Caco-2 (cell line): Measurements from ENCODE around the gene STRADA. TPM values are rescaled to one million over a fixed set of nuclear protein-coding genes. Genes with fewer than 3 reads are reported as not detected.

ENCODE experiments used
- BruUV-seq: library from RNA; stranded (reverse); fragments of 400-500 nt; replicated peaks from 2 replicates; lab custom pipeline; 2021; lab: Mats Ljungman, UMichigan
- CTCF ChIA-PET: fragments of 300-600 bp; sonication (Branson Sonifier 250); formaldehyde crosslinking; loops from one replicate; lab custom pipeline; 2022; ENCODE audit warnings: antibody characterized with exemption; lab: Charles Lee
- POLR2A ChIA-PET: fragments of 300-600 bp; sonication (Branson Sonifier 250); formaldehyde crosslinking; loops from one replicate; lab custom pipeline; 2022; ENCODE audit warnings: antibody characterized with exemption; lab: Charles Lee
- DNase-seq, 2 experiments: peaks; one replicate each; pipeline versions ENCODE4 v3.0.0 to v3.0.0-alpha.2; 2020 to 2022
- H3K27me3 ChIP-seq: replicated peaks from 2 replicates; pipeline ENCODE4 v1.6.0; 2011; ENCODE audit warnings: low read length; ENCODE audit not compliant: control insufficient read depth, insufficient read depth
- H3K36me3 ChIP-seq: 2 replicates; pipeline ENCODE4 v1.5.1; 2011; ENCODE audit warnings: low read length; ENCODE audit not compliant: control insufficient read depth, insufficient read depth
- H3K4me1 ChIP-seq: fragments of 250-450 bp; sonication (Bioruptor Pico); 2 replicates; pipeline ENCODE4 v1.5.1; 2020; ENCODE audit warnings: mild to moderate bottlenecking
- H3K4me3 ChIP-seq: 2 replicates; pipeline ENCODE4 v1.5.1; 2011; ENCODE audit warnings: low read depth, mild to moderate bottlenecking, control low read depth, low read length
- H3K9me3 ChIP-seq: fragments of 250-450 bp; sonication (Bioruptor Pico); 2 replicates; pipeline ENCODE4 v1.5.1; 2020; ENCODE audit warnings: mild to moderate bottlenecking, moderate library complexity
- H3K27ac Mint-ChIP-seq: one replicate; pipeline ENCODE4 v1.8.0; 2022; ENCODE audit warnings: mixed read lengths; ENCODE audit not compliant: unreplicated experiment
- H3K27me3 Mint-ChIP-seq: one replicate; pipeline ENCODE4 v1.8.0; 2022; ENCODE audit warnings: mixed read lengths; ENCODE audit not compliant: insufficient read depth, unreplicated experiment
- H3K36me3 Mint-ChIP-seq: one replicate; pipeline ENCODE4 v1.8.0; 2022; ENCODE audit warnings: mild to moderate bottlenecking, mixed read lengths; ENCODE audit not compliant: insufficient read depth, unreplicated experiment
- H3K4me1 Mint-ChIP-seq: one replicate; pipeline ENCODE4 v1.8.0; 2022; ENCODE audit warnings: low read depth, mixed read lengths; ENCODE audit not compliant: unreplicated experiment
- H3K4me3 Mint-ChIP-seq: one replicate; pipeline ENCODE4 v1.8.0; 2022; ENCODE audit warnings: mild to moderate bottlenecking, moderate library complexity, mixed read lengths; ENCODE audit not compliant: unreplicated experiment
- H3K9me3 Mint-ChIP-seq: one replicate; pipeline ENCODE4 v1.8.0; 2022; ENCODE audit warnings: mixed read lengths; ENCODE audit not compliant: unreplicated experiment
- intact Hi-C: fragments of 100-400 bp; cut with micrococcal nuclease; formaldehyde crosslinking; loops from one replicate; pipeline ENCODE4 v1.10.0; 2022; ENCODE audit not compliant: unreplicated experiment
- total RNA-seq: library from RNA; stranded (reverse); gene quantifications from 2 replicates; pipeline ENCODE4 v1.2.3, GENCODE V29; 2022
- TF ChIP-seq, protein P1 (sequence below), 2 experiments: fragments of 200-600 bp in 1 of 2; IDR thresholded peaks; 1 replicate in 1 of 2; 2 replicates in 1 of 2; pipeline versions ENCODE4 v1.5.1 to v1.8.0; 2011 to 2022; ENCODE audit warnings: antibody characterized with exemption in 1 of 2, control low read depth in 1 of 2, inconsistent platforms in 1 of 2, low read depth in 1 of 2, low read length in 1 of 2, mild to moderate bottlenecking in 1 of 2, moderate library complexity in 1 of 2; ENCODE audit not compliant: insufficient read depth in 1 of 2, severe bottlenecking in 1 of 2, unreplicated experiment in 1 of 2

Gene STRADA
- total RNA-seq, 1 experiment from 2014 or later: 23.4 TPM

DNA sequence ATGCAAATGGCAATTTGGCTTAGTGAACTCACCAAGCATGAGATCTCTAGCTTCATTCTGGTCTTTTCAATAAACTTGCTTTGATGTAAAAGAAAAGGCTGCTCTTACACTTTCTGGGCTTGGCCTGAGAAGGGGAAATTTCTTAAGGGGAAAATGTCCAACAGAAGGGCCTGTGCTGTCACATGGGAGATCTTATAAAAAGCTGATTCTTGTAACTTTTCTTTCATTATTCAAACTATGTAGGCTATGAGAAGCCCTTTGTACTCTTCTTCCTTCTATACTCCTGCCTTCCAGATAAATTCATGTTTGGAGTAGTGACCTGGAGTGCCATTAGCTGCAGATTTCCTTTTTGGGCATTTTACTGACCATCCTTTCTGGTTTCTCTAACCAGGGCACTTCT lies 58.6 kb downstream of the STRADA start:
- Mint-ChIP-seq H3K4me1 (peaks cover 3% of the 10 kb centered on the region), H3K36me3 (peaks cover 5% of the 10 kb centered on the region), H3K27me3 (no peaks in the 10 kb centered on the region), H3K4me3 (no peak overlapping the region), H3K27ac (no peak overlapping the region), H3K9me3 (no peaks in the 10 kb centered on the region)
- ChIA-PET CTCF (interaction anchor here (0.6 kb wide), 1 partner anchor 253 kb away, joined by 3 read pairs; no protein-coding TSS in a partner anchor), POLR2A (no interaction called here)
- H3K36me3 ChIP-seq: no peaks in the 10 kb centered on the region; the same call in 1 of the 2 replicates
- BruUV-seq: no TSS peak
- TF ChIP-seq, protein P1, sequence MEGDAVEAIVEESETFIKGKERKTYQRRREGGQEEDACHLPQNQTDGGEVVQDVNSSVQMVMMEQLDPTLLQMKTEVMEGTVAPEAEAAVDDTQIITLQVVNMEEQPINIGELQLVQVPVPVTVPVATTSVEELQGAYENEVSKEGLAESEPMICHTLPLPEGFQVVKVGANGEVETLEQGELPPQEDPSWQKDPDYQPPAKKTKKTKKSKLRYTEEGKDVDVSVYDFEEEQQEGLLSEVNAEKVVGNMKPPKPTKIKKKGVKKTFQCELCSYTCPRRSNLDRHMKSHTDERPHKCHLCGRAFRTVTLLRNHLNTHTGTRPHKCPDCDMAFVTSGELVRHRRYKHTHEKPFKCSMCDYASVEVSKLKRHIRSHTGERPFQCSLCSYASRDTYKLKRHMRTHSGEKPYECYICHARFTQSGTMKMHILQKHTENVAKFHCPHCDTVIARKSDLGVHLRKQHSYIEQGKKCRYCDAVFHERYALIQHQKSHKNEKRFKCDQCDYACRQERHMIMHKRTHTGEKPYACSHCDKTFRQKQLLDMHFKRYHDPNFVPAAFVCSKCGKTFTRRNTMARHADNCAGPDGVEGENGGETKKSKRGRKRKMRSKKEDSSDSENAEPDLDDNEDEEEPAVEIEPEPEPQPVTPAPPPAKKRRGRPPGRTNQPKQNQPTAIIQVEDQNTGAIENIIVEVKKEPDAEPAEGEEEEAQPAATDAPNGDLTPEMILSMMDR (IDR thresholded peaks at IDR 0.05; ENCODE audit: insufficient read depth in 1 of 2, low read depth in 1 of 2, low read length in 1 of 2, severe bottlenecking in 1 of 2, unreplicated experiment in 1 of 2): no peak
- H3K4me3 ChIP-seq: no peak overlapping the region
- intact Hi-C loops: no loop called here
- no peak for DNase-seq
- no peaks in the 10 kb centered on the region for H3K27me3 ChIP-seq
- H3K9me3 ChIP-seq: no peaks in the 10 kb centered on the region
- H3K4me1 ChIP-seq: no peaks in the 10 kb centered on the region

DNA sequence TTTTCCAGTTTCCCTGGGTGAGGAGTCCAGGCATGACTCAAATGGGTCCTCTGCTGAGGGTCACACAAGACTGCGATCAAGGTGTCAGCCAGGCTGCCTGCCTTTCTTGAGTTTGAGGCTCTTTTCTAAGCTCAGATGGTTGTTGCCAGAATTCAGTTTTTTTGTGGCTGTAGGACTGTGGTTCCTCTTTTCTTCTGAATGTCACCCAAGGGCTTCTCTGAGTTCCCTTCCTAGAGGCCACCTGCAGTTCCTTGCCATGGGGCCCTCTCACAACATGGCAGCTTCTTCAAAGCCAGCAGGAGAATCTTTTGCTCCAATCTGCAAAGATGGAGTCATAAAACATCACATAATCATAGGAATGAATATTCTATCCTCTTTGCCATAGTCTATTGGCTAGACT lies 59.2 kb downstream of the STRADA start:
- no peak overlapping the region for H3K4me3 ChIP-seq
- ChIA-PET POLR2A (no interaction called here), CTCF (interaction anchor here (0.6 kb wide), 1 partner anchor 253 kb away, joined by 3 read pairs; no protein-coding TSS in a partner anchor)
- DNase-seq: no peak
- Mint-ChIP-seq H3K27ac (no peak overlapping the region), H3K36me3 (peaks cover 5% of the 10 kb centered on the region), H3K4me1 (no peaks in the 10 kb centered on the region), H3K27me3 (no peaks in the 10 kb centered on the region), H3K4me3 (no peak overlapping the region), H3K9me3 (no peaks in the 10 kb centered on the region)
- no peaks in the 10 kb centered on the region for H3K27me3 ChIP-seq
- TF ChIP-seq, protein P1 (IDR thresholded peaks at IDR 0.05; ENCODE audit: insufficient read depth in 1 of 2, low read depth in 1 of 2, low read length in 1 of 2, severe bottlenecking in 1 of 2, unreplicated experiment in 1 of 2): no peak
- no peaks in the 10 kb centered on the region for H3K9me3 ChIP-seq
- intact Hi-C loops: no loop called here
- H3K36me3 ChIP-seq: no peaks in the 10 kb centered on the region; the same call in 1 of the 2 replicates
- BruUV-seq: no TSS peak
- no peaks in the 10 kb centered on the region for H3K4me1 ChIP-seq

DNA sequence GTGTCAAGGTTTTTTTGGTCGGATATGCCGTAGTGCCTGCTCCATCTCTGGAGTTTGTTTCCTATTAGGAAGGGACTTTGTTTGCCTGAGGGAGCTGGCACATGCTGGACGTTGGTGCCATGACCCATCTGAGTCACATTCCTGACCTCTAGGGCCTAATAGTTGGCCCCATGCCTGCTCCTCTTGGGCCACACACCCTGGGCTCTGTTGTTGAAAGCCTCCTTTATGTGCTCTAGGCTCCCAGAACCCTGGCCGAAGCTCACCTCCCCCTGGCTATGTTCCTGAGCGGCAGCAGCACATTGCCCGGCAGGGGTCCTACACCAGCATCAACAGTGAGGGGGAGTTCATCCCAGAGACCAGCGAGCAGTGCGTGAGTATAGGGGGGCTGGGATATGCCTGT lies 60.1 kb downstream of the STRADA start:
- Mint-ChIP-seq H3K9me3 (no peaks in the 10 kb centered on the region), H3K36me3 (peaks cover 5% of the 10 kb centered on the region), H3K4me3 (no peak overlapping the region), H3K27me3 (no peaks in the 10 kb centered on the region), H3K4me1 (no peaks in the 10 kb centered on the region), H3K27ac (no peak overlapping the region)
- BruUV-seq: no TSS peak
- no peaks in the 10 kb centered on the region for H3K4me1 ChIP-seq
- no peak for DNase-seq
- no peaks in the 10 kb centered on the region for H3K9me3 ChIP-seq
- ChIA-PET POLR2A (interaction anchor here (0.5 kb wide), 1 partner anchor 60 kb away, joined by 9 read pairs; the partner anchor contains the start of gene MAP3K3), CTCF (interaction anchor here (0.6 kb wide), 1 partner anchor 35 kb away, joined by 3 read pairs; no protein-coding TSS in a partner anchor)
- no peaks in the 10 kb centered on the region for H3K27me3 ChIP-seq
- TF ChIP-seq, protein P1 (IDR thresholded peaks at IDR 0.05; ENCODE audit: insufficient read depth in 1 of 2, low read depth in 1 of 2, low read length in 1 of 2, severe bottlenecking in 1 of 2, unreplicated experiment in 1 of 2): no peak
- no peaks in the 10 kb centered on the region; the same call in 1 of the 2 replicates for H3K36me3 ChIP-seq
- intact Hi-C loops: no loop called here
- no peak overlapping the region for H3K4me3 ChIP-seq
